Panc1 (cell line): Measurements from ENCODE around the gene CFAP57. TPM values are rescaled to one million over a fixed set of nuclear protein-coding genes. Genes with fewer than 3 reads are reported as not detected.

Source experiments
- ATAC-seq: fragments of 200-7000 bp; cut with Tn5 transposase; 2 replicates; pipeline ENCODE4 v1.9.1; 2020; ENCODE audit warnings: mild to moderate bottlenecking, moderate library complexity
- BruUV-seq: library from RNA; stranded (reverse); fragments of 400-500 nt; replicated peaks from 2 replicates; lab custom pipeline; 2021; lab: Mats Ljungman, UMichigan
- CTCF ChIA-PET: fragments of 300-600 bp; sonication (Branson Sonifier 250); formaldehyde crosslinking; loops from one replicate; lab custom pipeline; 2022; ENCODE audit warnings: antibody characterized with exemption; lab: Charles Lee
- POLR2A ChIA-PET: fragments of 300-600 bp; sonication (Branson Sonifier 250); formaldehyde crosslinking; loops from one replicate; lab custom pipeline; 2022; ENCODE audit warnings: antibody characterized with exemption; lab: Charles Lee
- DNase-seq: peaks from one replicate; pipeline ENCODE4 v3.0.0-alpha.2; 2010; ENCODE audit warnings: low read depth, low spot score
- H3K27ac ChIP-seq: 2 replicates; pipeline ENCODE4 v1.5.1; 2011; ENCODE audit warnings: mild to moderate bottlenecking, low read length, inconsistent platforms
- H3K27me3 ChIP-seq: fragments of 200-500 bp; sonication (Bioruptor generic); 2 replicates; pipeline ENCODE4 v1.6.0; 2014; ENCODE audit warnings: low read length, inconsistent platforms; ENCODE audit not compliant: control insufficient read depth, insufficient read depth
- H3K36me3 ChIP-seq: fragments of 200-500 bp; sonication (Bioruptor generic); 2 replicates; pipeline ENCODE4 v1.5.1; 2014; ENCODE audit warnings: inconsistent platforms, mild to moderate bottlenecking, low read length, moderate library complexity; ENCODE audit not compliant: control insufficient read depth, insufficient read depth
- H3K4me1 ChIP-seq: 2 replicates; pipeline ENCODE4 v1.5.1; 2011; ENCODE audit warnings: inconsistent platforms, mild to moderate bottlenecking, low read length, moderate library complexity; ENCODE audit not compliant: control insufficient read depth, insufficient read depth
- H3K4me3 ChIP-seq, 2 experiments: 2 replicates each; pipeline ENCODE4 v1.5.1; 2011 to 2012; ENCODE audit warnings: low read depth in 2 of 2, low read length in 2 of 2, mild to moderate bottlenecking in 2 of 2, inconsistent platforms in 1 of 2, moderate library complexity in 1 of 2
- H3K9me3 ChIP-seq: fragments of 200-500 bp; sonication (Bioruptor generic); 2 replicates; pipeline ENCODE4 v1.5.1; 2014; ENCODE audit warnings: low read depth, mild to moderate bottlenecking, inconsistent platforms, low read length, moderate library complexity; ENCODE audit not compliant: control insufficient read depth, insufficient read depth
- CTCF ChIP-seq: fragments of 450-650 bp; IDR thresholded peaks from 2 replicates; pipeline ENCODE4 v1.5.1; 2017; ENCODE audit warnings: mild to moderate bottlenecking
- POLR2AphosphoS5 ChIP-seq: IDR thresholded peaks from 2 replicates; pipeline ENCODE4 v1.6.1; 2012; ENCODE audit warnings: mild to moderate bottlenecking, low read depth, low read length, moderate library complexity
- REST ChIP-seq, 2 experiments: IDR thresholded peaks; 2 replicates each; pipeline ENCODE4 v1.6.1; 2011 to 2012; ENCODE audit warnings: low read depth in 2 of 2, control low read depth in 1 of 2, low read length in 1 of 2, mild to moderate bottlenecking in 1 of 2, moderate library complexity in 1 of 2; ENCODE audit not compliant: insufficient read depth in 1 of 2
- SIN3A ChIP-seq: IDR thresholded peaks from 2 replicates; pipeline ENCODE4 v1.6.1; 2012; ENCODE audit warnings: low read depth, mild to moderate bottlenecking, low read length, moderate library complexity, borderline replicate concordance; ENCODE audit not compliant: insufficient read depth
- TCF7L2 ChIP-seq: IDR thresholded peaks from 2 replicates; pipeline ENCODE4 v1.6.1; 2011; ENCODE audit warnings: mild to moderate bottlenecking, low read depth, low read length, inconsistent platforms
- in situ Hi-C: cut with HindIII; loops from 2 replicates; pipeline ENCODE4 v1.10.0; 2016; ENCODE audit warnings: low sequenced_read_pairs, low pct_unique_long_range_greater_than_20kb
- intact Hi-C: fragments of 100-400 bp; cut with micrococcal nuclease; formaldehyde crosslinking; loops from one replicate; pipeline ENCODE4 v1.10.0; 2022; ENCODE audit not compliant: unreplicated experiment
- total RNA-seq: library from RNA; stranded (reverse); gene quantifications from one replicate; pipeline ENCODE4 v1.2.1, GENCODE V29; 2021; ENCODE audit not compliant: unreplicated experiment

The CFAP57 gene
- total RNA-seq, 1 experiment from 2014 or later = 0.69 TPM

GRCh38 chr1:43194509-43194908 lies 22.4 kb downstream of the CFAP57 start:
- DNase-seq (no peak), ATAC-seq (no peak)
- BruUV-seq = no TSS peak
- in situ Hi-C loops (no loop called here), intact Hi-C loops (no loop called here)
- TF ChIP-seq REST (IDR thresholded peaks at IDR 0.05; ENCODE audit: insufficient read depth in 1 of 2, low read depth in 2 of 2, low read length in 1 of 2) (no peak), TCF7L2 (no peak), SIN3A (no peak), CTCF (no peak), POLR2AphosphoS5 (no peak)
- Histone ChIP-seq H3K27me3 (no peaks in the 10 kb centered on the region), H3K4me1 (no peaks in the 10 kb centered on the region), H3K9me3 (peaks cover 17% of the 10 kb centered on the region; the same call in 1 of the 2 replicates), H3K27ac (no peak overlapping the region), H3K36me3 (no peaks in the 10 kb centered on the region), H3K4me3 (no peak overlapping the region)
- ChIA-PET CTCF (no interaction called here), POLR2A (no interaction called here)

- POLR2A ChIA-PET = interaction anchor here (1.1 kb wide), 1 partner anchor 10 kb away, joined by 4 read pairs; no protein-coding TSS in a partner anchor
- no peaks in the 10 kb centered on the region for H3K36me3 ChIP-seq
Measured at GRCh38 chr1:43197343-43198127, 25.4 kb downstream of the CFAP57 start.

More at GRCh38 chr1:43197343-43198127, 25.4 kb downstream of the CFAP57 start:
- in situ Hi-C loops = no loop called here
- no peak for ATAC-seq
- Histone ChIP-seq H3K27ac (no peak overlapping the region), H3K4me3 (no peak overlapping the region), H3K9me3 (peaks cover 17% of the 10 kb centered on the region; the same call in 1 of the 2 replicates), H3K4me1 (no peaks in the 10 kb centered on the region), H3K27me3 (no peaks in the 10 kb centered on the region)
- intact Hi-C loops = no loop called here
- TF ChIP-seq TCF7L2 (no peak), CTCF (peak; percentile 36; the same call in 1 of the 2 replicates)
- BruUV-seq = no TSS peak
- no peak for DNase-seq
- CTCF ChIA-PET = no interaction called here
